HepG2 (cell line): ENCODE measurements around the gene SFT2D1. TPM values are rescaled to one million over a fixed set of nuclear protein-coding genes. Genes with fewer than 3 reads are reported as not detected.
A peak's percentile ranks its signal among the peaks of the same experiment; 100 is the strongest.

ENCODE experiments used
- ARID3A ChIP-seq: IDR thresholded peaks from 2 replicates; pipeline ENCODE4 v1.6.1; 2012; ENCODE audit warnings: low read depth, low read length, improper control_type of control experiment
- BORCS8-MEF2B ChIP-seq: sonication (generic); formaldehyde crosslinking; IDR thresholded peaks from 2 replicates; pipeline ENCODE4 v1.8.0; 2022; ENCODE audit warnings: mild to moderate bottlenecking, missing genetic modification reagents
- CEBPG ChIP-seq: IDR thresholded peaks from 2 replicates; pipeline ENCODE4 v1.6.1; 2016
- DZIP1 ChIP-seq: sonication (generic); formaldehyde crosslinking; IDR thresholded peaks from 2 replicates; pipeline ENCODE4 v1.5.0; 2020; ENCODE audit warnings: mild to moderate bottlenecking, missing genetic modification reagents
- E2F1 ChIP-seq: sonication (generic); formaldehyde crosslinking; IDR thresholded peaks from 2 replicates; pipeline ENCODE4 v1.5.0; 2020; ENCODE audit warnings: missing genetic modification reagents
- FOXA3 ChIP-seq: IDR thresholded peaks from 2 replicates; pipeline ENCODE4 v1.6.1; 2016; ENCODE audit warnings: missing genetic modification reagents, missing compliant biosample characterization
- KMT2B ChIP-seq: IDR thresholded peaks from 2 replicates; pipeline ENCODE4 v1.6.1; 2016; ENCODE audit warnings: missing genetic modification reagents, missing compliant biosample characterization
- NFE2L1 ChIP-seq: sonication (generic); formaldehyde crosslinking; IDR thresholded peaks from 2 replicates; pipeline ENCODE4 v1.4.0; 2020; ENCODE audit warnings: missing genetic modification reagents, mild to moderate bottlenecking, borderline replicate concordance
- ZBTB20 ChIP-seq: sonication (generic); formaldehyde crosslinking; IDR thresholded peaks from 2 replicates; pipeline ENCODE4 v1.8.1; 2023; ENCODE audit warnings: missing genetic modification reagents, low read depth, mild to moderate bottlenecking, borderline replicate concordance
- ZHX2 ChIP-seq, 2 experiments: sonication (generic) in 1 of 2; formaldehyde crosslinking in 1 of 2; IDR thresholded peaks; 2 replicates each; pipeline versions ENCODE4 v1.6.1 to v1.9.0; 2014 to 2022; ENCODE audit warnings: antibody characterized with exemption in 1 of 2, borderline replicate concordance in 1 of 2, inconsistent platforms in 1 of 2, low read depth in 1 of 2, missing genetic modification reagents in 1 of 2
- ZNF101 ChIP-seq: sonication (generic); formaldehyde crosslinking; IDR thresholded peaks from 2 replicates; pipeline ENCODE4 v1.4.0; 2020; ENCODE audit warnings: mild to moderate bottlenecking, low read depth, missing genetic modification reagents, borderline replicate concordance
- ZNF225 ChIP-seq: sonication (generic); formaldehyde crosslinking; IDR thresholded peaks from 2 replicates; pipeline ENCODE4 v1.4.0; 2020; ENCODE audit warnings: mild to moderate bottlenecking, missing genetic modification reagents
- ZNF432 ChIP-seq: sonication (generic); formaldehyde crosslinking; IDR thresholded peaks from 2 replicates; pipeline ENCODE4 v1.5.0; 2020; ENCODE audit warnings: missing genetic modification reagents, mild to moderate bottlenecking, borderline replicate concordance
- ZNF773 ChIP-seq: sonication (generic); formaldehyde crosslinking; IDR thresholded peaks from 2 replicates; pipeline ENCODE4 v1.4.0; 2020; ENCODE audit warnings: missing genetic modification reagents, borderline replicate concordance
- ZNF841 ChIP-seq: sonication (generic); formaldehyde crosslinking; IDR thresholded peaks from 2 replicates; pipeline ENCODE4 v1.8.1; 2023; ENCODE audit warnings: missing genetic modification reagents, borderline replicate concordance
- polyA plus RNA-seq, 8 experiments: library from polyadenylated mRNA; depleted of rRNA in 3 of 8; stranded (reverse) in 7 of 8; unstranded in 1 of 8; fragments of >200 nt; fragmentation: Illumina TruSeq in 4 of 8; extraction: Trizol in 4 of 8; gene quantifications; 2 replicates each; pipeline versions ENCODE4 v1.2.1 to v1.2.3, GENCODE V29; 2011 to 2016; ENCODE audit warnings: low read depth in 4 of 8, missing spikeins in 1 of 8, mixed read lengths in 1 of 8; ENCODE audit not compliant: insufficient read depth in 1 of 8
- total RNA-seq, 5 experiments: library from RNA; depleted of rRNA; stranded (reverse); fragments of >200 nt; fragmentation: Illumina TruSeq; extraction: Trizol; gene quantifications; 2 replicates each; pipeline ENCODE4 v1.2.3, GENCODE V29; 2016; ENCODE audit warnings: low read depth in 1 of 5

The SFT2D1 gene
- total and polyA plus RNA-seq, 2 of the 13 experiments (the other 11 are each of a cell fraction or from before 2014, with no cell fraction given): 115 to 147 TPM

GRCh38 chr6:166387642-166388289 is 45.4 kb upstream of the SFT2D1 start (continued):
- TF ChIP-seq ZNF225 (no peak), KMT2B (CRISPR knock-in tag) (no peak; the same call in none of the 2 replicates), E2F1 (CRISPR knock-in tag) (peak; percentile 21; the same call in 1 of the 2 replicates), CEBPG (CRISPR knock-in tag) (peak; percentile 96), FOXA3 (peak; percentile 91), ZNF841 (CRISPR knock-in tag) (no peak), ZHX2 (IDR thresholded peaks at IDR 0.05; ENCODE audit: low read depth) (no peak), ZHX2 (CRISPR knock-in tag; IDR thresholded peaks at IDR 0.05; ENCODE audit: borderline replicate concordance) (peak; percentile 68; the same call in 1 of the 2 replicates), DZIP1 (CRISPR knock-in tag) (no peak), ZNF432 (CRISPR knock-in tag) (no peak), NFE2L1 (CRISPR knock-in tag) (no peak), ZBTB20 (CRISPR knock-in tag) (0 out of 2 replicates have a peak, but pooled peaks have one; percentile 49), BORCS8-MEF2B (CRISPR knock-in tag) (peak; percentile 65), ZNF773 (CRISPR knock-in tag) (no peak), ARID3A (peak; percentile 91), ZNF101 (CRISPR knock-in tag) (0 out of 2 replicates have a peak, but pooled peaks have one; percentile 75)
